Neuronal stem cell (in vitro differentiated cells): ENCODE results near the gene SIVA1.

Experiments
- DNase-seq: peaks from one replicate; pipeline ENCODE4 v3.0.0-alpha.2; 2013; ENCODE audit warnings: low spot score
- H2AFZ ChIP-seq: one replicate; pipeline ENCODE4 v1.6.1; 2013; ENCODE audit warnings: mild to moderate bottlenecking, low read length, inconsistent platforms
- H2AK5ac ChIP-seq: 2 replicates; pipeline ENCODE4 v1.6.1; 2013; ENCODE audit warnings: low read depth, mild to moderate bottlenecking, inconsistent platforms, low read length, moderate library complexity, mixed read lengths
- H2BK120ac ChIP-seq: 2 replicates; pipeline ENCODE4 v1.6.1; 2013; ENCODE audit warnings: low read depth, mild to moderate bottlenecking, inconsistent platforms, low read length, moderate library complexity, mixed read lengths
- H2BK12ac ChIP-seq: one replicate; pipeline ENCODE4 v1.6.1; 2013; ENCODE audit warnings: low read length, inconsistent platforms
- H2BK15ac ChIP-seq: 2 replicates; pipeline ENCODE4 v1.6.1; 2013; ENCODE audit warnings: mild to moderate bottlenecking, low read length, inconsistent platforms, mixed read lengths
- H2BK5ac ChIP-seq: one replicate; pipeline ENCODE4 v1.6.1; 2013; ENCODE audit warnings: inconsistent platforms, mild to moderate bottlenecking, low read length, moderate library complexity
- H3K14ac ChIP-seq: one replicate; pipeline ENCODE4 v1.6.1; 2013; ENCODE audit warnings: low read length, inconsistent platforms
- H3K18ac ChIP-seq: 2 replicates; pipeline ENCODE4 v1.6.1; 2013; ENCODE audit warnings: low read length, inconsistent platforms
- H3K23ac ChIP-seq: 2 replicates; pipeline ENCODE4 v1.6.1; 2013; ENCODE audit warnings: low read depth, mild to moderate bottlenecking, mixed read lengths, low read length, inconsistent platforms; ENCODE audit not compliant: poor library complexity
- H3K27ac ChIP-seq: replicated peaks from 3 replicates; pipeline ENCODE4 v1.5.1; 2013; ENCODE audit warnings: low read length, inconsistent platforms
- H3K27me3 ChIP-seq, 3 experiments: 2 replicates each; pipeline ENCODE4 v1.6.1; 2013; ENCODE audit warnings: low read length in 3 of 3, mild to moderate bottlenecking in 2 of 3, inconsistent platforms in 1 of 3, low read depth in 1 of 3, mixed read lengths in 1 of 3, moderate library complexity in 1 of 3; ENCODE audit not compliant: control insufficient read depth in 3 of 3, insufficient read depth in 3 of 3
- H3K36me3 ChIP-seq, 2 donors: replicated peaks in 1 of 2; 2 replicates each; pipeline ENCODE4 v1.6.1; 2013; ENCODE audit warnings: low read length in 2 of 2; ENCODE audit not compliant: control insufficient read depth in 2 of 2, insufficient read depth in 2 of 2
- H3K4ac ChIP-seq: 2 replicates; pipeline ENCODE4 v1.6.1; 2013; ENCODE audit warnings: inconsistent platforms, mild to moderate bottlenecking, low read length, moderate library complexity
- H3K4me1 ChIP-seq, 2 donors: 1 replicate in 1 of 2; 2 replicates in 1 of 2; pipeline ENCODE4 v1.6.1; 2013; ENCODE audit warnings: low read length in 2 of 2, low read depth in 1 of 2; ENCODE audit not compliant: control insufficient read depth in 2 of 2, insufficient read depth in 1 of 2
- H3K4me2 ChIP-seq: one replicate; pipeline ENCODE4 v1.6.1; 2013; ENCODE audit warnings: mild to moderate bottlenecking, low read length, inconsistent platforms; ENCODE audit not compliant: insufficient read depth, poor library complexity, severe bottlenecking
- H3K4me3 ChIP-seq, 2 donors: 2 replicates each; pipeline ENCODE4 v1.5.1; 2013; ENCODE audit warnings: low read length in 2 of 2, mild to moderate bottlenecking in 2 of 2, inconsistent platforms in 1 of 2, moderate library complexity in 1 of 2
- H3K79me1 ChIP-seq: one replicate; pipeline ENCODE4 v1.6.1; 2013; ENCODE audit warnings: low read depth, mild to moderate bottlenecking, inconsistent platforms, low read length, moderate library complexity
- H3K9ac ChIP-seq: one replicate; pipeline ENCODE4 v1.6.1; 2013; ENCODE audit warnings: mild to moderate bottlenecking, low read depth, low read length, inconsistent platforms; ENCODE audit not compliant: poor library complexity
- H3K9me3 ChIP-seq, 2 donors: replicated peaks in 1 of 2; 2 replicates each; pipeline versions ENCODE3 to v1.6.1; 2013; ENCODE audit warnings: low read length in 2 of 2, mild to moderate bottlenecking in 2 of 2, inconsistent platforms in 1 of 2, low read depth in 1 of 2, mixed read lengths in 1 of 2, moderate library complexity in 1 of 2; ENCODE audit not compliant: control insufficient read depth in 2 of 2, insufficient read depth in 1 of 2
- H4K8ac ChIP-seq: one replicate; pipeline ENCODE4 v1.6.1; 2013; ENCODE audit warnings: low read depth, mild to moderate bottlenecking, inconsistent platforms, low read length, moderate library complexity
- H4K91ac ChIP-seq: one replicate; pipeline ENCODE4 v1.6.1; 2013; ENCODE audit warnings: low read length, low read depth, mild to moderate bottlenecking, inconsistent platforms; ENCODE audit not compliant: poor library complexity
- WGBS, 2 donors: extraction: QIAGEN DNeasy Blood & Tissue Kit; methylation state at CpG; one replicate each; pipeline ENCODE4 v1.1.7; 2013; ENCODE audit warnings: missing lambda C conversion rate in 2 of 2, mixed read lengths in 1 of 2; ENCODE audit not compliant: insufficient read length in 2 of 2, insufficient replicate concordance in 1 of 2; ENCODE audit errors: extremely low coverage in 2 of 2; 5-methylcytosine and 5-hydroxymethylcytosine counted together

The SIVA1 gene

GRCh38 chr14:104751539-104752422, 1.2 kb upstream of the SIVA1 start:
- H3K23ac ChIP-seq = no peak overlapping the region
- peak overlapping the region; percentile 89 for H2BK5ac ChIP-seq
- WGBS, 2 donors = no CpG with 5 or more reads among the region's 90 CpGs
- peak overlapping the region; percentile 56 for H3K4me2 ChIP-seq
- no peaks in the 10 kb centered on the region for H3K27me3 ChIP-seq
- peak overlapping the region; percentile 98 for H2BK15ac ChIP-seq
- peak overlapping the region; percentile 98 for H3K4ac ChIP-seq
- no peak for DNase-seq
- peak overlapping the region; percentile 34 for H4K91ac ChIP-seq
- no peak overlapping the region for H4K8ac ChIP-seq
- H3K14ac ChIP-seq = no peak overlapping the region
- H3K27ac ChIP-seq = peak overlapping the region; percentile 93
- H3K36me3 ChIP-seq = peaks cover 16 to 27% of the 10 kb centered on the region in 2 donors
- peak overlapping the region; percentile 81 for H2BK120ac ChIP-seq
- peak overlapping the region; percentile 75 to 100 for H3K4me3 ChIP-seq
- peaks cover 12 to 23% of the 10 kb centered on the region in 2 donors for H3K4me1 ChIP-seq
- H3K18ac ChIP-seq = peak overlapping the region; percentile 92
- H3K79me1 ChIP-seq = peaks cover 22% of the 10 kb centered on the region
- peak overlapping the region; percentile 96 for H2AK5ac ChIP-seq
- H3K9ac ChIP-seq = peak overlapping the region; percentile 91
- no peak overlapping the region for H2BK12ac ChIP-seq
- H3K9me3 ChIP-seq = peaks cover 14 to 20% of the 10 kb centered on the region in 2 donors
- peak overlapping the region; percentile 87 for H2AFZ ChIP-seq

GRCh38 chr14:104752423-104752734, 568 bp upstream of the SIVA1 start:
- Histone ChIP-seq H3K4me3 (peak overlapping the region; percentile 75 to 100), H2BK120ac (peak overlapping the region; percentile 81), H2AFZ (peak overlapping the region; percentile 87), H2BK15ac (peak overlapping the region; percentile 98), H3K18ac (peak overlapping the region; percentile 92), H3K4ac (peak overlapping the region; percentile 98), H3K79me1 (peaks cover 25% of the 10 kb centered on the region), H3K4me1 (peaks cover 12 to 23% of the 10 kb centered on the region in 2 donors), H3K27ac (peak overlapping the region; percentile 93), H3K9ac (peak overlapping the region; percentile 91), H2AK5ac (peak overlapping the region; percentile 96), H3K27me3 (no peaks in the 10 kb centered on the region), H2BK12ac (no peak overlapping the region), H3K36me3 (peaks cover 21 to 33% of the 10 kb centered on the region in 2 donors), H2BK5ac (peak overlapping the region; percentile 89), H3K14ac (no peak overlapping the region), H3K9me3 (peaks cover 14 to 20% of the 10 kb centered on the region in 2 donors), H3K4me2 (peak overlapping the region; percentile 56), H4K91ac (no peak overlapping the region), H4K8ac (no peak overlapping the region), H3K23ac (no peak overlapping the region)
- DNase-seq = no peak
- no CpG with 5 or more reads among the region's 21 CpGs for WGBS, 2 donors

DNA sequence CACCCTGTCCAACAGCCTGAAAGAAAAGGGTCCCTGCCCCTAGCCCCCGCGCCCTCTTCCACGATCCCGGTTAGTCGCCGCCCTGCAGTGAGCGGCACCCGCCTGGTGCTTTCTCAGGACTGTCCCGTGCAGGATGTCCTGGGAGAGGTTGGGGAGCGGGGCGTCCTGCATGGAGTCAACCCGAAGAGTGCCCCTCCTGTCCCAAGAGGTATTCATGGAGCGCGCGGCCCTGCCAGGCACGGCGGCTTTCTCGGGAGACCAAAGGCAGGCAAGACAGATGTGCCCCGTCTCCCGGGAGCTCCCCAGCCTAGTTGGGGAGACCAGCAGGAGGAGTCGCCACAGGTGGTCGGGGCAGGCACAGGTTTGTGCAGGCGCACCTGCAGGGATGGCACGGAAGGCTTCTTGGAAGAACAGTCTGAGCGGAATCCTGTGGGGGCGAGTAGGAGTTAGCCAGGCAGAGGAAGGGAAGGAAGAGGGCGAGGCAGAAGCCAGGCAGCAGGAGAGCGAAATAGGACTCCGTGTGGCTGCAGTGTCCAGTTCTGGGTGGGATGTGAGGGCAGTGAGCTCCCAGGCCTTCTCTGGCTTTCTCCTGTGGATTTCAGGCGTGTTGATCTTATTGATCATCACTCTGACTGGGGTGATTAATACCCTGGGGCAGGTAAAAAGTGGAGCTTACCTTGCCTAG, 723 bp downstream of the SIVA1 start:
- H3K23ac ChIP-seq = peak overlapping the region; percentile 83
- H3K79me1 ChIP-seq = peaks cover 32% of the 10 kb centered on the region
- peaks cover 29 to 44% of the 10 kb centered on the region in 2 donors for H3K36me3 ChIP-seq
- WGBS, 2 donors = no CpG with 5 or more reads among the region's 30 CpGs
- H2AFZ ChIP-seq = peak overlapping the region; percentile 90
- peak overlapping the region; percentile 60 for H2AK5ac ChIP-seq
- peak overlapping the region; percentile 75 for H3K4me2 ChIP-seq
- H3K18ac ChIP-seq = peak overlapping the region; percentile 99
- peak overlapping the region; percentile 48 for H2BK5ac ChIP-seq
- peak overlapping the region; percentile 71 for H3K4ac ChIP-seq
- H3K9me3 ChIP-seq = peaks cover 14 to 20% of the 10 kb centered on the region in 2 donors
- no peaks in the 10 kb centered on the region for H3K27me3 ChIP-seq
- peak overlapping the region; percentile 52 for H2BK120ac ChIP-seq
- peak overlapping the region; percentile 99 to 100 for H3K4me3 ChIP-seq
- no peak for DNase-seq
- H2BK15ac ChIP-seq = no peak overlapping the region
- H3K4me1 ChIP-seq = peaks cover 12 to 16% of the 10 kb centered on the region in 2 donors
- H4K91ac ChIP-seq = no peak overlapping the region
- no peak overlapping the region for H4K8ac ChIP-seq
- H3K14ac ChIP-seq = peak overlapping the region; percentile 67
- H3K9ac ChIP-seq = peak overlapping the region; percentile 99
- H2BK12ac ChIP-seq = no peak overlapping the region
- H3K27ac ChIP-seq = no peak overlapping the region
